ENCODE measurements around the gene TUBB. TPM values are rescaled to one million over a fixed set of nuclear protein-coding genes. Genes with fewer than 3 reads are reported as not detected.
A peak's percentile ranks its signal among the peaks of the same experiment; 100 is the strongest.

The TUBB gene
- total and polyA plus RNA-seq, 2 of the 8 experiments (the other 6 are each of a cell fraction or from before 2014, with no cell fraction given) = 1,880 to 3,022 TPM

- H3K36me3 ChIP-seq (ENCODE audit: control insufficient read depth in 2 of 4, insufficient read depth in 4 of 4, low read length in 3 of 4) = no peaks in the 10 kb centered on the region
- H3K27ac ChIP-seq (ENCODE audit: low read depth, low read length) = no peak overlapping the region
- H2BK20ac ChIP-seq (ENCODE audit: low read length) = no peak overlapping the region
- H4K8ac ChIP-seq (ENCODE audit: extremely low read depth, insufficient read depth, low read length) = no peak overlapping the region
- H4K5ac ChIP-seq (ENCODE audit: insufficient read length, low read depth, low read length) = no peak overlapping the region
- no peak overlapping the region; the same call in 1 of the 2 replicates for H3K18ac ChIP-seq (ENCODE audit: extremely low read depth, low read length)
- TF ChIP-seq NANOG (IDR thresholded peaks at IDR 0.05; ENCODE audit: insufficient read depth, low read depth, low read length, poor library complexity, severe bottlenecking) = no peak
- no peak for TF ChIP-seq FOSL1 (IDR thresholded peaks at IDR 0.05; ENCODE audit: insufficient read depth, low read depth, low read length)
- no peak for TF ChIP-seq SAP30 (IDR thresholded peaks at IDR 0.05; ENCODE audit: insufficient read depth, insufficient replicate concordance, low read length)
- no peak for TF ChIP-seq SP1 (IDR thresholded peaks at IDR 0.05; ENCODE audit: low read depth, low read length)
- no peak overlapping the region for H4K91ac ChIP-seq (replicated peaks; ENCODE audit: insufficient read length, low read length)
- 0 out of 2 replicates have a peak overlapping the region, but pooled peaks have one; percentile 76 for H2BK5ac ChIP-seq (ENCODE audit: low read depth, low read length)
- no peak overlapping the region for H2BK120ac ChIP-seq (replicated peaks; ENCODE audit: low read depth, low read length)
- H2AFZ ChIP-seq (ENCODE audit: low read length) = peak overlapping the region; percentile 86; the same call in 1 of the 2 replicates
- H2AK5ac ChIP-seq (ENCODE audit: low read depth, low read length) = no peak overlapping the region
- FAIRE-seq (no peak), DNase-seq (ENCODE audit: low read depth in 1 of 2, low spot score in 2 of 2) (no peak)
- peaks cover 4 to 7% (median 7%) of the 10 kb centered on the region in 4 experiments; a peak in 6 of 7 replicates for H3K4me1 ChIP-seq (replicated peaks in 1 of 4; ENCODE audit: control insufficient read depth in 3 of 4, insufficient read depth in 4 of 4, low read length in 3 of 4)
- ChIA-PET POLR2A (ENCODE audit: partially characterized antibody) (interaction anchor here (1.1 to 1.4 kb wide), 2 partner anchors 42 to 46 kb away, joined by 4 read pairs; no protein-coding TSS in a partner anchor), CTCF (ENCODE audit: partially characterized antibody) (no interaction called here)
- H3K79me1 ChIP-seq (ENCODE audit: low read depth, low read length) = no peaks in the 10 kb centered on the region
- H4K20me1 ChIP-seq (replicated peaks in 1 of 2; ENCODE audit: control insufficient read depth in 1 of 2, insufficient read depth in 2 of 2, low read length in 2 of 2) = no peaks in the 10 kb centered on the region
- no peak overlapping the region; a peak in 1 of 4 replicates for H3K4me2 ChIP-seq (ENCODE audit: insufficient read depth in 1 of 2, low read depth in 2 of 2, low read length in 2 of 2)
- H3K23me2 ChIP-seq (ENCODE audit: low read depth, low read length) = no peaks in the 10 kb centered on the region
- 86% methylated on average over 1 of the region's 1 CpG; no CpG with 5 or more reads in 1 of the 2 experiments for WGBS, 2 experiments (ENCODE audit: extremely low coverage in 1 of 2, insufficient coverage in 1 of 2, insufficient read length in 1 of 2, insufficient replicate concordance in 2 of 2, low coverage in 1 of 2, low lambda C conversion rate in 2 of 2, missing lambda C conversion rate in 1 of 2)
- H3K4me3 ChIP-seq (ENCODE audit: extremely low read depth in 1 of 4, insufficient read depth in 2 of 4, low read depth in 3 of 4, low read length in 4 of 4) = no peak overlapping the region
- peak overlapping the region; percentile 29; the same call in 1 of the 2 replicates for H2BK12ac ChIP-seq (ENCODE audit: low read depth, low read length)
- no peaks in the 10 kb centered on the region for H3K79me2 ChIP-seq (ENCODE audit: control insufficient read depth in 1 of 2, insufficient read depth in 2 of 2, low read length in 2 of 2)
- no peak overlapping the region for H3K23ac ChIP-seq (ENCODE audit: insufficient read length)
- no peak overlapping the region for H2BK15ac ChIP-seq (ENCODE audit: low read length)
- H3K27me3 ChIP-seq (replicated peaks in 1 of 4; ENCODE audit: control insufficient read depth in 3 of 4, extremely low read depth in 1 of 4, insufficient read depth in 3 of 4, low read length in 3 of 4) = no peaks in the 10 kb centered on the region
- no peak overlapping the region for H3K9ac ChIP-seq (replicated peaks in 1 of 4; ENCODE audit: extremely low read depth in 1 of 4, low read depth in 3 of 4, low read length in 3 of 4)
- no peak overlapping the region for H3K4ac ChIP-seq (replicated peaks; ENCODE audit: insufficient read length, low read depth, low read length)
- no peak overlapping the region for H3K56ac ChIP-seq (replicated peaks; ENCODE audit: insufficient read length, low read depth, low read length)
- no peaks in the 10 kb centered on the region; a peak in 1 of 4 replicates for H3K9me3 ChIP-seq (ENCODE audit: insufficient read depth in 2 of 2, low read depth in 1 of 2, low read length in 1 of 2)
- H3K14ac ChIP-seq (ENCODE audit: insufficient read length) = no peak overlapping the region
Measured at GRCh38 chr6:30763155-30763617, 43.0 kb downstream of the TUBB start.
